PC-3 (cell line): ENCODE results near the gene PRDM2. TPM values are rescaled to one million over a fixed set of nuclear protein-coding genes. Genes with fewer than 3 reads are reported as not detected.

Source experiments
- ATAC-seq: fragments of 200-7000 bp; cut with Tn5 transposase; 2 replicates; pipeline ENCODE4 v1.9.1; 2020; ENCODE audit warnings: mild to moderate bottlenecking, moderate library complexity
- BruUV-seq: library from RNA; stranded (reverse); fragments of 400-500 nt; replicated peaks from 2 replicates; lab custom pipeline; 2021; lab: Mats Ljungman, UMichigan
- CTCF ChIA-PET: fragments of 300-600 bp; sonication (Branson Sonifier 250); formaldehyde crosslinking; loops from one replicate; lab custom pipeline; 2022; ENCODE audit warnings: antibody characterized with exemption; lab: Charles Lee
- POLR2A ChIA-PET: fragments of 300-600 bp; sonication (Branson Sonifier 250); formaldehyde crosslinking; loops from one replicate; lab custom pipeline; 2022; ENCODE audit warnings: antibody characterized with exemption; ENCODE audit not compliant: unreplicated experiment; lab: Charles Lee
- DNase-seq: peaks from one replicate; pipeline ENCODE4 v3.0.0-alpha.2; 2015
- H2AFZ ChIP-seq: fragments of 300-600 bp; sonication (generic); 2 replicates; pipeline ENCODE4 v1.6.0; 2016; ENCODE audit warnings: antibody characterized with exemption, low read length
- H3F3A ChIP-seq: fragments of 300-600 bp; sonication (generic); one replicate; pipeline ENCODE4 v1.6.0; 2017; ENCODE audit warnings: antibody characterized with exemption, low read length, control low read depth, mild to moderate bottlenecking; ENCODE audit not compliant: unreplicated experiment
- H3K27ac ChIP-seq: fragments of 300-600 bp; sonication (generic); 2 replicates; pipeline ENCODE4 v1.5.1; 2016; ENCODE audit warnings: mild to moderate bottlenecking, low read length
- H3K27me3 ChIP-seq: fragments of 300-600 bp; sonication (generic); 2 replicates; pipeline ENCODE4 v1.6.1; 2016; ENCODE audit warnings: low read length, mixed read lengths
- H3K36me3 ChIP-seq: fragments of 300-600 bp; sonication (generic); 2 replicates; pipeline ENCODE4 v1.6.1; 2016; ENCODE audit warnings: low read depth, mixed run types, low read length, mixed read lengths
- H3K4me1 ChIP-seq: fragments of 300-600 bp; sonication (generic); 2 replicates; pipeline ENCODE4 v1.5.1; 2016; ENCODE audit warnings: low read length; ENCODE audit not compliant: insufficient read depth
- H3K4me2 ChIP-seq: fragments of 300-600 bp; sonication (generic); 2 replicates; pipeline ENCODE4 v1.6.0; 2016; ENCODE audit warnings: low read length
- H3K4me3 ChIP-seq: fragments of 300-600 bp; sonication (generic); 2 replicates; pipeline ENCODE4 v1.5.1; 2016; ENCODE audit warnings: mild to moderate bottlenecking, low read length, mixed read lengths
- H3K79me2 ChIP-seq: fragments of 300-600 bp; sonication (generic); 2 replicates; pipeline ENCODE4 v1.6.1; 2017; ENCODE audit warnings: low read length, mixed read lengths
- H3K9ac ChIP-seq: fragments of 300-600 bp; sonication (generic); 2 replicates; pipeline ENCODE4 v1.6.0; 2016; ENCODE audit warnings: mild to moderate bottlenecking, low read length
- H3K9me2 ChIP-seq: fragments of 300-600 bp; sonication (generic); replicated peaks from 2 replicates; pipeline ENCODE4 v1.6.1; 2016; ENCODE audit warnings: mixed run types, low read length, mixed read lengths
- H3K9me3 ChIP-seq: fragments of 300-600 bp; sonication (generic); 2 replicates; pipeline ENCODE4 v1.6.1; 2016; ENCODE audit warnings: low read length, mixed read lengths
- H4K20me1 ChIP-seq: fragments of 300-600 bp; sonication (generic); 2 replicates; pipeline ENCODE4 v1.6.1; 2016; ENCODE audit warnings: low read length, mixed read lengths
- EZH2 ChIP-seq: fragments of 300-600 bp; sonication (generic); IDR thresholded peaks from one replicate; pipeline ENCODE4 v1.6.1; 2017; ENCODE audit warnings: antibody characterized with exemption, mild to moderate bottlenecking, low read length; ENCODE audit not compliant: unreplicated experiment
- EZH2phosphoT487 ChIP-seq: fragments of 300-600 bp; sonication (generic); IDR thresholded peaks from 2 replicates; pipeline ENCODE4 v1.6.1; 2018; ENCODE audit warnings: mild to moderate bottlenecking, antibody characterized with exemption, low read length, borderline replicate concordance
- intact Hi-C: fragments of 100-400 bp; cut with micrococcal nuclease; formaldehyde crosslinking; loops from 2 replicates; pipeline ENCODE4 v1.9.0; 2023
- total RNA-seq: library from RNA; depleted of rRNA; stranded (reverse); fragments of >200 nt; gene quantifications from 2 replicates; pipeline ENCODE4 v1.2.3, GENCODE V29; 2014
- TF ChIP-seq, protein P1 (sequence below): fragments of 300-600 bp; sonication (generic); conservative IDR thresholded peaks from 2 replicates; pipeline ENCODE4 v1.5.1; 2017; ENCODE audit warnings: antibody characterized with exemption, low read depth, mild to moderate bottlenecking, low read length

PRDM2 gene
- total RNA-seq, 1 experiment from 2014 or later, result 9.4 TPM

DNA sequence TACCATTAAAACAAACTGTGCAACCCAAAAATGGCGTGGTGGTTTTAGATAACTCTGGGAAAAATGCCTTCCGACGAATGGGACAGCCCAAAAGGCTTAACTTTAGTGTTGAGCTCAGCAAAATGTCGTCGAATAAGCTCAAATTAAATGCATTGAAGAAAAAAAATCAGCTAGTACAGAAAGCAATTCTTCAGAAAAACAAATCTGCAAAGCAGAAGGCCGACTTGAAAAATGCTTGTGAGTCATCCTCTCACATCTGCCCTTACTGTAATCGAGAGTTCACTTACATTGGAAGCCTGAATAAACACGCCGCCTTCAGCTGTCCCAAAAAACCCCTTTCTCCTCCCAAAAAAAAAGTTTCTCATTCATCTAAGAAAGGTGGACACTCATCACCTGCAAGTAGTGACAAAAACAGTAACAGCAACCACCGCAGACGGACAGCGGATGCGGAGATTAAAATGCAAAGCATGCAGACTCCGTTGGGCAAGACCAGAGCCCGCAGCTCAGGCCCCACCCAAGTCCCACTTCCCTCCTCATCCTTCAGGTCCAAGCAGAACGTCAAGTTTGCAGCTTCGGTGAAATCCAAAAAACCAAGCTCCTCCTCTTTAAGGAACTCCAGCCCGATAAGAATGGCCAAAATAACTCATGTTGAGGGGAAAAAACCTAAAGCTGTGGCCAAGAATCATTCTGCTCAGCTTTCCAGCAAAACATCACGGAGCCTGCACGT lies 82.1 kb downstream of the PRDM2 start:
- Histone ChIP-seq H3K9me3 (no peaks in the 10 kb centered on the region), H3K27ac (no peak overlapping the region), H3K4me1 (no peaks in the 10 kb centered on the region), H3K36me3 (peaks cover 39% of the 10 kb centered on the region), H3K9ac (no peak overlapping the region), H3K9me2 (no peaks in the 10 kb centered on the region), H2AFZ (no peak overlapping the region), H3K79me2 (peaks cover 41% of the 10 kb centered on the region), H4K20me1 (0 out of 2 replicates have a peak, but pooled peaks cover 10% of the 10 kb centered on the region), H3K27me3 (no peaks in the 10 kb centered on the region), H3F3A (no peaks in the 10 kb centered on the region), H3K4me2 (no peak overlapping the region), H3K4me3 (no peak overlapping the region)
- ChIA-PET CTCF (no interaction called here), POLR2A (no interaction called here)
- ATAC-seq, result no peak
- intact Hi-C loops, result no loop called here
- BruUV-seq, result TSS peak; percentile 7
- TF ChIP-seq, protein P1, sequence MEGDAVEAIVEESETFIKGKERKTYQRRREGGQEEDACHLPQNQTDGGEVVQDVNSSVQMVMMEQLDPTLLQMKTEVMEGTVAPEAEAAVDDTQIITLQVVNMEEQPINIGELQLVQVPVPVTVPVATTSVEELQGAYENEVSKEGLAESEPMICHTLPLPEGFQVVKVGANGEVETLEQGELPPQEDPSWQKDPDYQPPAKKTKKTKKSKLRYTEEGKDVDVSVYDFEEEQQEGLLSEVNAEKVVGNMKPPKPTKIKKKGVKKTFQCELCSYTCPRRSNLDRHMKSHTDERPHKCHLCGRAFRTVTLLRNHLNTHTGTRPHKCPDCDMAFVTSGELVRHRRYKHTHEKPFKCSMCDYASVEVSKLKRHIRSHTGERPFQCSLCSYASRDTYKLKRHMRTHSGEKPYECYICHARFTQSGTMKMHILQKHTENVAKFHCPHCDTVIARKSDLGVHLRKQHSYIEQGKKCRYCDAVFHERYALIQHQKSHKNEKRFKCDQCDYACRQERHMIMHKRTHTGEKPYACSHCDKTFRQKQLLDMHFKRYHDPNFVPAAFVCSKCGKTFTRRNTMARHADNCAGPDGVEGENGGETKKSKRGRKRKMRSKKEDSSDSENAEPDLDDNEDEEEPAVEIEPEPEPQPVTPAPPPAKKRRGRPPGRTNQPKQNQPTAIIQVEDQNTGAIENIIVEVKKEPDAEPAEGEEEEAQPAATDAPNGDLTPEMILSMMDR, result no peak
- TF ChIP-seq EZH2phosphoT487 (no peak), EZH2 (no peak)
- no peak for DNase-seq

DNA sequence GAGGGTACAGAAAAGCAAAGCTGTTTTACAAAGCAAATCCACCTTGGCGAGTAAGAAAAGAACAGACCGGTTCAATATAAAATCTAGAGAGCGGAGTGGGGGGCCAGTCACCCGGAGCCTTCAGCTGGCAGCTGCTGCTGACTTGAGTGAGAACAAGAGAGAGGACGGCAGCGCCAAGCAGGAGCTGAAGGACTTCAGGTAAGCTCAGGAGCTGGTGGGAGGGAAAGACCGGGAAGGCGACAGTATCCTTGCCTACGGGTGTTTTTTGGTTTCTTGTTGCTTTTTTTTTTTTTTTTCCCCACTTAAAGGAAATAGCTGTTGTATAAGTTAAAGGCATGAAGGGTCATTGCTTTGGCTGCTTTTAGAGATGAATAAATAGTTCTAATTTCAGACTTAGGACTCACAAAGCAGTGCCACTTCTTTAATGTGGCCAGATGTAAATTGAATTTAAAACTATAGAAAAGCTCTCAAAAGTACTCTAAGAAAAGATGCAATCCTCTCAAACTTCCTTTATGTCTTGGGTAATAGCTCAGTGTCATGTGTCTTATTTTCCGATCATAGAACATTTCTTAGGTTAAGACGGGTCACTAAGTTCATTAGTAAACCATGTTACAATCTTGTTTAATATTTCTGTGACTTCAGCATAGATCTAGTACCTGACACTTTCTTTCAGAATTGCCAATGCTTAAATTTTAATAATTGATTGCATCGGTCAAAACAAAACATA lies 82.8 kb downstream of the PRDM2 start:
- Histone ChIP-seq H3K4me1 (no peaks in the 10 kb centered on the region), H2AFZ (no peak overlapping the region), H3F3A (no peaks in the 10 kb centered on the region), H3K9ac (no peak overlapping the region), H3K4me3 (no peak overlapping the region), H3K27me3 (no peaks in the 10 kb centered on the region), H3K9me2 (no peaks in the 10 kb centered on the region), H3K36me3 (peaks cover 36% of the 10 kb centered on the region), H3K27ac (no peak overlapping the region), H3K79me2 (peaks cover 46% of the 10 kb centered on the region), H4K20me1 (0 out of 2 replicates have a peak, but pooled peaks cover 10% of the 10 kb centered on the region), H3K4me2 (no peak overlapping the region), H3K9me3 (no peaks in the 10 kb centered on the region)
- BruUV-seq, result no TSS peak
- ATAC-seq, result no peak
- TF ChIP-seq, protein P1, result no peak
- TF ChIP-seq EZH2 (no peak), EZH2phosphoT487 (no peak)
- no peak for DNase-seq
- ChIA-PET CTCF (interaction anchor here (0.6 kb wide), 1 partner anchor 9 kb away, joined by 3 read pairs; no protein-coding TSS in a partner anchor), POLR2A (interaction anchor here (0.6 kb wide), 1 partner anchor 58 kb away, joined by 3 read pairs; no protein-coding TSS in a partner anchor)
- intact Hi-C loops, result no loop called here
